ENCODE measurements around the gene ISX.

DNA sequence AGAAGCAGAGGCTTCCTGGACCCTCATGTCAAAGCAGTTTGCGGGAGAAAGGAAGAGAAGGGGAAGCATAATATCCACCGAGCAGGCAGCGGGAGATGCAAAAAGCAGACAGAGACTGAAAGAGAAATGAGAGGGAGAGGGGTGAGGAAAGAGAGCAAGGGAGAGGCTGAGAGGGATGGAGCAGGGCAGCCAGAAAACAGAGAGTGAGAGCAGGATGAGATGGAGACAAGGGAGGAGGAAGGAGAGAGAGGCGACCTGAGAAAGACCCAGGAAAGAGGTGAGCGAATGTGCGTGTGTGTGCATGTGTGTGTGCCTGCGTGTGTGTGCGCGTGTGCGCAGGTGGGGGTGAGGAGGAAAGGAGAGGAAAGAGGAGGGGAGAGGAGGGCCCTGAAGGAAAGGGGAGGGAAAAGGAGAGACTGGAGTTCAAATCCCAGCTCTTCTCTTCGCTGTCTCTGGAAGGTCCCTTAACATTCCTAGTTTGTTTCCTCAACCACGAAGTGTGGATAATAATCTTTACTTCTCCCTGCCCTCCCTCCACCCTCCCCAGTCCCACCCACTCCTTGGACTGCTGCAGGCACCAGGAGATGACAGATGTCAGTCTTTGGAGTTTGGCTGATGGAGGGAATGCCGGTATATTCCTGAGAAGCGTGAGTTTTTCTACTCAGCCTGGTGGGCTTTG lies 67.9 kb downstream of the ISX start:
- no peak for TF ChIP-seq TAF1 (IDR thresholded peaks at IDR 0.05; ENCODE audit: low read depth, low read length)
- no peak for TF ChIP-seq POLR2A (IDR thresholded peaks at IDR 0.05; ENCODE audit: low read depth, low read length)
- no peak for TF ChIP-seq POLR2AphosphoS5 (IDR thresholded peaks at IDR 0.05; ENCODE audit: low read depth, low read length)
- no peak for TF ChIP-seq PAX5 (IDR thresholded peaks at IDR 0.05; ENCODE audit: insufficient read depth, low read length, severe bottlenecking)
- no peak for TF ChIP-seq SPI1 (IDR thresholded peaks at IDR 0.05; ENCODE audit: low read depth, low read length)
